Measurements from ENCODE around the gene IFI27L1.
"Not testable (repeated sequence)": the region's sequence is repeated elsewhere in the genome, so short reads cannot be mapped to it uniquely, and the experiment has no call there.

IFI27L1 gene

DNA sequence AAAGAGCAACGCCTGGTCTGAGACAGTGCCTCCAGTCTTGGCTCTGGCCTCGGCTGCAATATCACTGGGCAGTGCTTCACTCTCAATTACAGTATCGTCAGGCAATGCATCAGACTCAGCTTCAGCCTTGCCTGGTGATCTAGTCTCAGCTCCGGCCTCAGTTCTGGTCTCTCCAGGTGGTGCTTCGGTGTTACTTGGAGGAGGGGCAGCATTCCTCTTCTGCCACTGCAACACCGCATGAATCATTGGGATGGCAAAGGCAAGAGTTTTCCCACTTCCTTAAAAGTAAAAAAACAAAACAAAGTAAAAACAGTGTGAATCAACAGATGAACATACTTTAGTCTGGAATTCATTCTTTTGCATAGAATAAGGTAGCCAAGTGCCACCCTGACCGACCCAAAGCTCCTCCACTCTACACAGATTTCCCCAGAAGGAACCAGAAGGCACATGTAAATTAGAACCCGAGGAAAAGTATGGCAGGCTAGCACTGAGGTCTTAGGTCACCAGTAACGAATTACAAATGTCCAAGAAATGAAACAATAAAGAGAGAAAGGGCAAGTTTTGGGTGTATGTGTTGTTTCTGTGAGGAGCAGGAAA is 18.7 kb upstream of the IFI27L1 start:
- Histone ChIP-seq H3K4me3 (ENCODE audit: low read length) (no peak overlapping the region), H3K4me2 (ENCODE audit: low read depth, low read length) (no peak overlapping the region), H4K20me1 (ENCODE audit: insufficient read depth, low read length) (no peaks in the 10 kb centered on the region), H3K9ac (ENCODE audit: low read length) (no peak overlapping the region), H3F3A (ENCODE audit: insufficient read depth, low read length) (0 out of 2 replicates have a peak, but pooled peaks cover 6% of the 10 kb centered on the region), H3K4me1 (ENCODE audit: low read length) (peaks cover 16% of the 10 kb centered on the region), H3K36me3 (replicated peaks; ENCODE audit: insufficient read depth, low read length) (no peaks in the 10 kb centered on the region; the same call in 1 of the 2 replicates), H3K9me2 (replicated peaks; ENCODE audit: insufficient read depth, low read length) (no peaks in the 10 kb centered on the region), H3K79me2 (ENCODE audit: low read length) (peaks cover 91% of the 10 kb centered on the region), H3K27me3 (replicated peaks; ENCODE audit: insufficient read depth, low read length) (no peaks in the 10 kb centered on the region), H3K27ac (ENCODE audit: low read length) (no peak overlapping the region), H2AFZ (ENCODE audit: low read length) (no peak overlapping the region), H3K9me3 (replicated peaks; ENCODE audit: insufficient read depth, low read length) (no peaks in the 10 kb centered on the region)
- DNase-seq = no peak
- TF ChIP-seq, protein P1, sequence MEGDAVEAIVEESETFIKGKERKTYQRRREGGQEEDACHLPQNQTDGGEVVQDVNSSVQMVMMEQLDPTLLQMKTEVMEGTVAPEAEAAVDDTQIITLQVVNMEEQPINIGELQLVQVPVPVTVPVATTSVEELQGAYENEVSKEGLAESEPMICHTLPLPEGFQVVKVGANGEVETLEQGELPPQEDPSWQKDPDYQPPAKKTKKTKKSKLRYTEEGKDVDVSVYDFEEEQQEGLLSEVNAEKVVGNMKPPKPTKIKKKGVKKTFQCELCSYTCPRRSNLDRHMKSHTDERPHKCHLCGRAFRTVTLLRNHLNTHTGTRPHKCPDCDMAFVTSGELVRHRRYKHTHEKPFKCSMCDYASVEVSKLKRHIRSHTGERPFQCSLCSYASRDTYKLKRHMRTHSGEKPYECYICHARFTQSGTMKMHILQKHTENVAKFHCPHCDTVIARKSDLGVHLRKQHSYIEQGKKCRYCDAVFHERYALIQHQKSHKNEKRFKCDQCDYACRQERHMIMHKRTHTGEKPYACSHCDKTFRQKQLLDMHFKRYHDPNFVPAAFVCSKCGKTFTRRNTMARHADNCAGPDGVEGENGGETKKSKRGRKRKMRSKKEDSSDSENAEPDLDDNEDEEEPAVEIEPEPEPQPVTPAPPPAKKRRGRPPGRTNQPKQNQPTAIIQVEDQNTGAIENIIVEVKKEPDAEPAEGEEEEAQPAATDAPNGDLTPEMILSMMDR (IDR thresholded peaks at IDR 0.05; ENCODE audit: low read length) = no peak
- no peak for TF ChIP-seq EZH2phosphoT487 (IDR thresholded peaks at IDR 0.05; ENCODE audit: low read length)
- TF ChIP-seq EZH2 (optimal IDR thresholded peaks at IDR 0.05; ENCODE audit: low read depth, low read length) = no peak

GRCh38 chr14:94066089-94066676 is 14.9 kb upstream of the IFI27L1 start:
- Histone ChIP-seq H3K9ac (ENCODE audit: low read length) (no peak overlapping the region), H4K20me1 (ENCODE audit: insufficient read depth, low read length) (no peaks in the 10 kb centered on the region), H3K4me3 (ENCODE audit: low read length) (no peak overlapping the region), H3K4me1 (ENCODE audit: low read length) (no peaks in the 10 kb centered on the region), H3K27ac (ENCODE audit: low read length) (no peak overlapping the region), H2AFZ (ENCODE audit: low read length) (no peak overlapping the region), H3K4me2 (ENCODE audit: low read depth, low read length) (no peak overlapping the region), H3K36me3 (replicated peaks; ENCODE audit: insufficient read depth, low read length) (no peaks in the 10 kb centered on the region), H3K9me2 (replicated peaks; ENCODE audit: insufficient read depth, low read length) (no peaks in the 10 kb centered on the region), H3K79me2 (ENCODE audit: low read length) (peaks cover 95% of the 10 kb centered on the region), H3K9me3 (replicated peaks; ENCODE audit: insufficient read depth, low read length) (no peaks in the 10 kb centered on the region), H3K27me3 (replicated peaks; ENCODE audit: insufficient read depth, low read length) (no peaks in the 10 kb centered on the region), H3F3A (ENCODE audit: insufficient read depth, low read length) (no peaks in the 10 kb centered on the region)
- TF ChIP-seq EZH2phosphoT487 (IDR thresholded peaks at IDR 0.05; ENCODE audit: low read length) = no peak
- no peak for TF ChIP-seq EZH2 (optimal IDR thresholded peaks at IDR 0.05; ENCODE audit: low read depth, low read length)
- TF ChIP-seq, protein P1 (IDR thresholded peaks at IDR 0.05; ENCODE audit: low read length) = no peak
- DNase-seq = no peak

GRCh38 chr14:94072076-94072475 is 9.0 kb upstream of the IFI27L1 start:
- H3K36me3 ChIP-seq (replicated peaks; ENCODE audit: insufficient read depth, low read length); H2AFZ ChIP-seq (ENCODE audit: low read length); H3K9ac ChIP-seq (ENCODE audit: low read length); H3K27ac ChIP-seq (ENCODE audit: low read length); DNase-seq; H3K9me2 ChIP-seq (replicated peaks; ENCODE audit: insufficient read depth, low read length); H3K4me3 ChIP-seq (ENCODE audit: low read length); H3K9me3 ChIP-seq (replicated peaks; ENCODE audit: insufficient read depth, low read length); H3F3A ChIP-seq (ENCODE audit: insufficient read depth, low read length); H3K4me1 ChIP-seq (ENCODE audit: low read length); H3K4me2 ChIP-seq (ENCODE audit: low read depth, low read length); H4K20me1 ChIP-seq (ENCODE audit: insufficient read depth, low read length); H3K27me3 ChIP-seq (replicated peaks; ENCODE audit: insufficient read depth, low read length): not testable (repeated sequence)
- peaks cover 94% of the 10 kb centered on the region for H3K79me2 ChIP-seq (ENCODE audit: low read length)

DNA sequence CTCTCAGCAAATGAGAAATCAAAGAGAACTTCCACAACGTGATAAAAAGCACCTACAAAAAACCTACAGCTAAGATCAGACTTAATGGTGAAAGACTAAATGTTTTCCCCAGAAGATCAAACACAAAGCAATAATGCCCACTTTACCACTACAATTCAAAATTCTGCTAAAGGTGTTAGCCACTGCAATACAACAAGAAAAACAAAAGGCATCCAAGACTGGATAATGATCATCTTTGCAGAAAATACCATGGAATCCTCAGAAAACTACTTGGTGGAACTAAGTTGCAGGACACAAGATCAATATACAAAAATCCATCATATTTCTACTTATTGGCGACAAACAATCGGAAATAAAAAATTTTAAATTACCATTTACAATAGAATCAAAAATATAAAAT is 6.6 kb upstream of the IFI27L1 start:
- TF ChIP-seq, protein P1 (IDR thresholded peaks at IDR 0.05; ENCODE audit: low read length) = no peak
- TF ChIP-seq EZH2phosphoT487 (IDR thresholded peaks at IDR 0.05; ENCODE audit: low read length) (no peak), EZH2 (optimal IDR thresholded peaks at IDR 0.05; ENCODE audit: low read depth, low read length) (no peak)
- no peak for DNase-seq
- no peaks in the 10 kb centered on the region for H3K27me3 ChIP-seq (replicated peaks; ENCODE audit: insufficient read depth, low read length)
- H3K4me2 ChIP-seq (ENCODE audit: low read depth, low read length) = no peak overlapping the region
- H3K27ac ChIP-seq (ENCODE audit: low read length) = no peak overlapping the region
- no peaks in the 10 kb centered on the region for H3K9me3 ChIP-seq (replicated peaks; ENCODE audit: insufficient read depth, low read length)
- H3K79me2 ChIP-seq (ENCODE audit: low read length) = peaks cover 94% of the 10 kb centered on the region
- H3K9ac ChIP-seq (ENCODE audit: low read length) = no peak overlapping the region
- H3K36me3 ChIP-seq (replicated peaks; ENCODE audit: insufficient read depth, low read length) = no peaks in the 10 kb centered on the region; the same call in 1 of the 2 replicates
- no peaks in the 10 kb centered on the region; the same call in 1 of the 2 replicates for H3F3A ChIP-seq (ENCODE audit: insufficient read depth, low read length)
- no peaks in the 10 kb centered on the region for H3K9me2 ChIP-seq (replicated peaks; ENCODE audit: insufficient read depth, low read length)
- H4K20me1 ChIP-seq (ENCODE audit: insufficient read depth, low read length) = no peaks in the 10 kb centered on the region
- no peak overlapping the region for H2AFZ ChIP-seq (ENCODE audit: low read length)
- no peak overlapping the region for H3K4me3 ChIP-seq (ENCODE audit: low read length)
- H3K4me1 ChIP-seq (ENCODE audit: low read length) = peaks cover 10% of the 10 kb centered on the region; the same call in 1 of the 2 replicates

Data from MM.1S (cell line).